ENCODE data around the gene SMAD2. TPM values are rescaled to one million over a fixed set of nuclear protein-coding genes. Genes with fewer than 3 reads are reported as not detected.
A peak's percentile ranks its signal among the peaks of the same experiment; 100 is the strongest.

The SMAD2 gene
- total RNA-seq, 1 experiment from 2014 or later, result 121 TPM

- Histone ChIP-seq H3K14ac (ENCODE audit: insufficient read depth, low read length) (no peak overlapping the region), H3K9ac (ENCODE audit: extremely low read depth, insufficient read length, low read length) (peak overlapping the region; percentile 0), H3K56ac (ENCODE audit: insufficient read length, low read depth, low read length) (no peak overlapping the region), H2BK5ac (ENCODE audit: insufficient read length, low read length) (no peak overlapping the region), H3K79me1 (ENCODE audit: insufficient read depth, low read depth, low read length, poor library complexity, severe bottlenecking) (no peaks in the 10 kb centered on the region), H3K27ac (ENCODE audit: insufficient read length, low read depth, low read length) (no peak overlapping the region), H3K4me1 (ENCODE audit: insufficient read depth, low read length) (peaks cover 14% of the 10 kb centered on the region), H3K23ac (ENCODE audit: insufficient read length, low read depth, low read length) (no peak overlapping the region), H4K8ac (replicated peaks; ENCODE audit: insufficient read length, low read depth, low read length) (no peak overlapping the region), H2BK12ac (ENCODE audit: insufficient read length, low read depth, low read length) (no peak overlapping the region), H2AFZ (ENCODE audit: low read length) (no peak overlapping the region), H3K79me2 (ENCODE audit: insufficient read depth, low read length) (peaks cover 45% of the 10 kb centered on the region; the same call in 1 of the 2 replicates), H3K27me3 (ENCODE audit: insufficient read depth, low read length) (no peaks in the 10 kb centered on the region), H3K18ac (ENCODE audit: insufficient read length, low read depth, low read length) (no peak overlapping the region), H3T11ph (ENCODE audit: low read length) (no peak overlapping the region), H2BK120ac (ENCODE audit: low read depth, low read length, poor library complexity, severe bottlenecking) (no peak overlapping the region), H4K91ac (ENCODE audit: insufficient read length, low read depth, low read length) (no peak overlapping the region), H3K4me2 (ENCODE audit: insufficient read depth, insufficient read length, low read length) (peak overlapping the region; percentile 36), H4K5ac (ENCODE audit: insufficient read length, low read depth, low read length) (no peak overlapping the region), H4K20me1 (ENCODE audit: control insufficient read depth, insufficient read depth, insufficient read length) (no peaks in the 10 kb centered on the region), H3K23me2 (ENCODE audit: insufficient read length, low read depth, low read length, poor library complexity, severe bottlenecking) (peaks cover 5% of the 10 kb centered on the region), H3K9me3 (ENCODE audit: control insufficient read depth, low read depth, low read length) (no peaks in the 10 kb centered on the region), H3K4ac (ENCODE audit: low read depth, low read length) (no peak overlapping the region), H2BK15ac (ENCODE audit: low read depth, low read length) (no peak overlapping the region), H2AK5ac (ENCODE audit: insufficient read length, low read length) (no peak overlapping the region), H2BK20ac (ENCODE audit: low read depth, low read length, poor library complexity, severe bottlenecking) (no peak overlapping the region)
- H3K4me1 Mint-ChIP-seq, result peaks cover 60 to 66% of the 10 kb centered on the region in 2 experiments
- H3K4me3 Mint-ChIP-seq, result peak overlapping the region; percentile 90 to 93
- no peak for TF ChIP-seq CTCF (conservative IDR thresholded peaks at IDR 0.05)
- WGBS (ENCODE audit: extremely low coverage, insufficient read length, low lambda C conversion rate), result no CpG with 5 or more reads among the region's 3 CpGs
- H3K27me3 Mint-ChIP-seq (ENCODE audit: low read depth), result no peaks in the 10 kb centered on the region
- H3K36me3 Mint-ChIP-seq (ENCODE audit: insufficient read depth in 1 of 3, low read depth in 3 of 3), result peaks cover 0 to 2% (median 0%) of the 10 kb centered on the region in 3 experiments; a peak in 1 of 7 replicates
- peak overlapping the region in 2 of 3 experiments; percentile 17 to 77; a peak in 5 of 7 replicates for H3K27ac Mint-ChIP-seq
- no peaks in the 10 kb centered on the region; a peak in 1 of 5 replicates for H3K9me3 Mint-ChIP-seq
- no peak for DNase-seq
These were observed 2.0 kb downstream of the SMAD2 start for GRCh38 chr18:47928466-47928865.

Data from H9 (cell line).